ENCODE results near the gene KRT36.
A peak's percentile ranks its signal among the peaks of the same experiment; 100 is the strongest.

Gene KRT36

GRCh38 chr17:41500131-41500911 lies 10.6 kb upstream of the KRT36 start:
- no peak for DNase-seq

GRCh38 chr17:41499714-41500113 lies 10.0 kb upstream of the KRT36 start:
- no peak for DNase-seq

GRCh38 chr17:41498276-41498675 lies 8.6 kb upstream of the KRT36 start:
- no peak for DNase-seq

- DNase-seq = peak; percentile 17
Observed at GRCh38 chr17:41496803-41497484, 7.2 kb upstream of the KRT36 start.

GRCh38 chr17:41494524-41494923 lies 4.8 kb upstream of the KRT36 start:
- no peak for DNase-seq

GRCh38 chr17:41492771-41493170 lies 3.1 kb upstream of the KRT36 start:
- DNase-seq = no peak

GRCh38 chr17:41492351-41492750 lies 2.6 kb upstream of the KRT36 start:
- no peak for DNase-seq

GRCh38 chr17:41491476-41491875 lies 1.8 kb upstream of the KRT36 start:
- no peak for DNase-seq

GRCh38 chr17:41490000-41490990 lies 585 bp upstream of the KRT36 start:
- no peak for DNase-seq

GRCh38 chr17:41486809-41487530 lies 2.7 kb downstream of the KRT36 start:
- DNase-seq = no peak

- no peak for DNase-seq
Observed at GRCh38 chr17:41486316-41486715, 3.4 kb downstream of the KRT36 start.

GRCh38 chr17:41484920-41485904 lies 4.5 kb downstream of the KRT36 start:
- DNase-seq = no peak

GRCh38 chr17:41483991-41484826 lies 5.5 kb downstream of the KRT36 start:
- no peak for DNase-seq

- no peak for DNase-seq
Observed at GRCh38 chr17:41483531-41483930, 6.2 kb downstream of the KRT36 start.

- DNase-seq = no peak
Observed at GRCh38 chr17:41481036-41481435, 8.7 kb downstream of the KRT36 start, which contains the start of gene KRT35. Gene KRT35, minus strand, starts transcription at chr17:41481151. Its CDS starts 54 bp downstream, at chr17:41481097.

GRCh38 chr17:41480581-41480980 lies 9.1 kb downstream of the KRT36 start:
- DNase-seq = no peak

- DNase-seq = no peak
Observed at GRCh38 chr17:41480136-41480535, 9.6 kb downstream of the KRT36 start.

GRCh38 chr17:41478237-41478636 lies 11.5 kb downstream of the KRT36 start:
- DNase-seq = no peak

- DNase-seq = no peak
Observed at GRCh38 chr17:41476866-41477815, 12.6 kb downstream of the KRT36 start.
